HG03442 (cell line): ENCODE measurements around the gene CDH16.
A peak's percentile ranks its signal among the peaks of the same experiment; 100 is the strongest.
"Not testable (repeated sequence)": the region's sequence is repeated elsewhere in the genome, so short reads cannot be mapped to it uniquely, and the experiment has no call there.

ENCODE experiments used
- ATAC-seq: cut with Tn5 transposase; IDR thresholded peaks from one replicate; pipeline ENCODE4 v1.9.1; 2021; ENCODE audit warnings: mild to moderate bottlenecking, moderate library complexity; ENCODE audit not compliant: unreplicated experiment

CDH16 gene

GRCh38 chr16:66874079-66874775 lies 44.5 kb downstream of the CDH16 start:
- no peak for ATAC-seq

GRCh38 chr16:66873685-66874055 lies 45.0 kb downstream of the CDH16 start:
- ATAC-seq: no peak

GRCh38 chr16:66872943-66873684 lies 45.6 kb downstream of the CDH16 start:
- ATAC-seq: peak; percentile 74

- ATAC-seq: no peak
Observed at GRCh38 chr16:66872559-66872942, 46.1 kb downstream of the CDH16 start.

GRCh38 chr16:66871840-66872239 lies 46.8 kb downstream of the CDH16 start:
- no peak for ATAC-seq

GRCh38 chr16:66871363-66871762 lies 47.3 kb downstream of the CDH16 start:
- ATAC-seq: not testable (repeated sequence)

GRCh38 chr16:66869424-66869823 lies 49.3 kb downstream of the CDH16 start:
- ATAC-seq: no peak

GRCh38 chr16:66863707-66864106 lies 55.0 kb downstream of the CDH16 start:
- ATAC-seq: no peak

- no peak for ATAC-seq
Observed at GRCh38 chr16:66862023-66862520, 56.6 kb downstream of the CDH16 start.

GRCh38 chr16:66859397-66860068 lies 59.2 kb downstream of the CDH16 start:
- no peak for ATAC-seq

- ATAC-seq: peak; percentile 67
Observed at GRCh38 chr16:66858740-66859396, 59.8 kb downstream of the CDH16 start.
